Measurements from ENCODE around the gene PEX26. TPM values are rescaled to one million over a fixed set of nuclear protein-coding genes. Genes with fewer than 3 reads are reported as not detected.

The PEX26 gene
- total RNA-seq, 1 experiment from 2014 or later, result 46.1 TPM

DNA sequence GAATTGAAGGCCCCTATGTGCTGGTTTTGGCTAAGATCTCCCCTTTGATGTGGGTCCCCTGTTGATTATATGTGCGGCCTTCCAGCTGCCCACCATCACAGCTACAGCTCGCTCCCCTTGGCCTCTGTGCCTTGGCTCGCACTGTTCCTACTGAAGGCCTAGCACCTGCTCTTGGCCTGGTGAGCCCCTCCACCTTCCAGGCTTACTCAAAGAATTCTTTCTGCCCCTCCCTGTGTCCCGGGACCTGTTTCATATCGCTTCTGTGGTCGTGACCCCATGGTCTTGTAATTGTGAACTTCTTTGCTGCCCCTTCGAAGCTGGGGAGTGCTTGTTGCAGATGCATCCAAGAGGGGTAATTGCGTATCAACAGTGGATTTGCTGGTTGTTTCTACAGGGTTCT lies 12.5 kb downstream of the PEX26 start:
- H3K27me3 Mint-ChIP-seq (ENCODE audit: unreplicated experiment), result no peaks in the 10 kb centered on the region
- no peak for DNase-seq
- no peak overlapping the region for H3K27ac Mint-ChIP-seq (ENCODE audit: unreplicated experiment)
- peaks cover 24% of the 10 kb centered on the region for H3K4me1 Mint-ChIP-seq (ENCODE audit: low read depth, unreplicated experiment)
- no peaks in the 10 kb centered on the region for H3K9me3 Mint-ChIP-seq (ENCODE audit: low read depth, unreplicated experiment)
- H3K36me3 Mint-ChIP-seq (ENCODE audit: insufficient read depth, unreplicated experiment), result peaks cover 39% of the 10 kb centered on the region
- no TSS peak for BruUV-seq (replicated peaks)
- CTCF ChIA-PET, result no interaction called here
- TF ChIP-seq, protein P1, sequence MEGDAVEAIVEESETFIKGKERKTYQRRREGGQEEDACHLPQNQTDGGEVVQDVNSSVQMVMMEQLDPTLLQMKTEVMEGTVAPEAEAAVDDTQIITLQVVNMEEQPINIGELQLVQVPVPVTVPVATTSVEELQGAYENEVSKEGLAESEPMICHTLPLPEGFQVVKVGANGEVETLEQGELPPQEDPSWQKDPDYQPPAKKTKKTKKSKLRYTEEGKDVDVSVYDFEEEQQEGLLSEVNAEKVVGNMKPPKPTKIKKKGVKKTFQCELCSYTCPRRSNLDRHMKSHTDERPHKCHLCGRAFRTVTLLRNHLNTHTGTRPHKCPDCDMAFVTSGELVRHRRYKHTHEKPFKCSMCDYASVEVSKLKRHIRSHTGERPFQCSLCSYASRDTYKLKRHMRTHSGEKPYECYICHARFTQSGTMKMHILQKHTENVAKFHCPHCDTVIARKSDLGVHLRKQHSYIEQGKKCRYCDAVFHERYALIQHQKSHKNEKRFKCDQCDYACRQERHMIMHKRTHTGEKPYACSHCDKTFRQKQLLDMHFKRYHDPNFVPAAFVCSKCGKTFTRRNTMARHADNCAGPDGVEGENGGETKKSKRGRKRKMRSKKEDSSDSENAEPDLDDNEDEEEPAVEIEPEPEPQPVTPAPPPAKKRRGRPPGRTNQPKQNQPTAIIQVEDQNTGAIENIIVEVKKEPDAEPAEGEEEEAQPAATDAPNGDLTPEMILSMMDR (IDR thresholded peaks at IDR 0.05; ENCODE audit: unreplicated experiment), result no peak
- no peak overlapping the region for H3K4me3 Mint-ChIP-seq (ENCODE audit: low read depth, unreplicated experiment)
- intact Hi-C loops (cut with micrococcal nuclease; ENCODE audit: unreplicated experiment), result no loop called here

GRCh38 chr22:18091478-18091877 lies 13.7 kb downstream of the PEX26 start:
- no peak for DNase-seq
- no TSS peak for BruUV-seq (replicated peaks)
- Mint-ChIP-seq H3K36me3 (ENCODE audit: insufficient read depth, unreplicated experiment) (peaks cover 34% of the 10 kb centered on the region), H3K27me3 (ENCODE audit: unreplicated experiment) (no peaks in the 10 kb centered on the region), H3K4me3 (ENCODE audit: low read depth, unreplicated experiment) (peak overlapping the region; percentile 79), H3K9me3 (ENCODE audit: low read depth, unreplicated experiment) (no peaks in the 10 kb centered on the region), H3K27ac (ENCODE audit: unreplicated experiment) (peak overlapping the region; percentile 77), H3K4me1 (ENCODE audit: low read depth, unreplicated experiment) (peaks cover 24% of the 10 kb centered on the region)
- CTCF ChIA-PET, result interaction anchor here (1.0 to 1.2 kb wide), 3 partner anchors 14 to 58 kb away, joined by 3 to 4 read pairs (median 3); partner anchors contain the start of genes PEX26 and USP18
- intact Hi-C loops (cut with micrococcal nuclease; ENCODE audit: unreplicated experiment), result no loop called here
- TF ChIP-seq, protein P1 (IDR thresholded peaks at IDR 0.05; ENCODE audit: unreplicated experiment), result no peak

DNA sequence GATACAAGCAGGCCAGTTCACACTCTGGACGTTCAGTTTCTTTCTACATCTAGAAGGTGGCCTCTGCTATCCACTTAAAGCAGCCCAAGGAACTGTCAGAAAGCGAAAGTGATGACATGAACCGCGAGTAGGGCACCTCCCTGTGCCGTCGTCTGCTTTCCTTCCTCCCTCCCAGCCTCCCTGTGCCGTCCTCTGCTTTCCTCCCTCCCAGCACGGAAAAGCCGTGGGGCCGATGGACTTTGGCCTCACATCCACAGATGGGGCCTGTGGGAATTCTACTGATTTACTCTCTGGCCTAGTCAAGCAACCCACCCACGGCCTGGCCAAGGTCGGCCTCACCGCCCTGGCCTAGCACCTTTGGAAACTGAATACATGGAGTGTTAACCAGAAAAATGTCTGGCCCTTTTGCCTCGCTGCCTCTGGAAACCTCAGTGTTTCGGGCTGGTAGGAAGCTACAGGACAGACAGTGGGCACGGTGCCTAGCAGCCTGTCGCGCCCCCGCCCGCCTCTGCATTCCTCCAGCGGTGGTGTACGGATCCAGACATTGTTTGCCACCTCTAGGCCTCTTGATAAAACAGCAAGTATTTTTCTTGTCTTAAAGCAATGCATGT lies 14.2 kb downstream of the PEX26 start:
- TF ChIP-seq, protein P1 (IDR thresholded peaks at IDR 0.05; ENCODE audit: unreplicated experiment), result no peak
- H3K27me3 Mint-ChIP-seq (ENCODE audit: unreplicated experiment), result no peaks in the 10 kb centered on the region
- BruUV-seq (replicated peaks), result no TSS peak
- peaks cover 24% of the 10 kb centered on the region for H3K4me1 Mint-ChIP-seq (ENCODE audit: low read depth, unreplicated experiment)
- intact Hi-C loops (cut with micrococcal nuclease; ENCODE audit: unreplicated experiment), result no loop called here
- peak; percentile 74 for DNase-seq
- no peaks in the 10 kb centered on the region for H3K9me3 Mint-ChIP-seq (ENCODE audit: low read depth, unreplicated experiment)
- H3K36me3 Mint-ChIP-seq (ENCODE audit: insufficient read depth, unreplicated experiment), result peaks cover 33% of the 10 kb centered on the region
- CTCF ChIA-PET, result interaction anchor here (1.0 to 1.2 kb wide), 3 partner anchors 14 to 58 kb away, joined by 3 to 4 read pairs (median 3); partner anchors contain the start of genes PEX26 and USP18
- H3K4me3 Mint-ChIP-seq (ENCODE audit: low read depth, unreplicated experiment), result peak overlapping the region; percentile 79
- peak overlapping the region; percentile 77 for H3K27ac Mint-ChIP-seq (ENCODE audit: unreplicated experiment)

- BruUV-seq (replicated peaks), result no TSS peak
- Mint-ChIP-seq H3K27ac (ENCODE audit: unreplicated experiment) (no peak overlapping the region), H3K4me1 (ENCODE audit: low read depth, unreplicated experiment) (peaks cover 16% of the 10 kb centered on the region), H3K4me3 (ENCODE audit: low read depth, unreplicated experiment) (no peak overlapping the region), H3K9me3 (ENCODE audit: low read depth, unreplicated experiment) (no peaks in the 10 kb centered on the region), H3K27me3 (ENCODE audit: unreplicated experiment) (no peaks in the 10 kb centered on the region), H3K36me3 (ENCODE audit: insufficient read depth, unreplicated experiment) (peaks cover 26% of the 10 kb centered on the region)
- TF ChIP-seq, protein P1 (IDR thresholded peaks at IDR 0.05; ENCODE audit: unreplicated experiment), result no peak
- intact Hi-C loops (cut with micrococcal nuclease; ENCODE audit: unreplicated experiment), result no loop called here
- no peak for DNase-seq
- CTCF ChIA-PET, result no interaction called here
Observed at GRCh38 chr22:18093661-18094060, 15.9 kb downstream of the PEX26 start.

All from Calu3 (cell line).